Measurements from ENCODE around the gene TRIM52.

DNA sequence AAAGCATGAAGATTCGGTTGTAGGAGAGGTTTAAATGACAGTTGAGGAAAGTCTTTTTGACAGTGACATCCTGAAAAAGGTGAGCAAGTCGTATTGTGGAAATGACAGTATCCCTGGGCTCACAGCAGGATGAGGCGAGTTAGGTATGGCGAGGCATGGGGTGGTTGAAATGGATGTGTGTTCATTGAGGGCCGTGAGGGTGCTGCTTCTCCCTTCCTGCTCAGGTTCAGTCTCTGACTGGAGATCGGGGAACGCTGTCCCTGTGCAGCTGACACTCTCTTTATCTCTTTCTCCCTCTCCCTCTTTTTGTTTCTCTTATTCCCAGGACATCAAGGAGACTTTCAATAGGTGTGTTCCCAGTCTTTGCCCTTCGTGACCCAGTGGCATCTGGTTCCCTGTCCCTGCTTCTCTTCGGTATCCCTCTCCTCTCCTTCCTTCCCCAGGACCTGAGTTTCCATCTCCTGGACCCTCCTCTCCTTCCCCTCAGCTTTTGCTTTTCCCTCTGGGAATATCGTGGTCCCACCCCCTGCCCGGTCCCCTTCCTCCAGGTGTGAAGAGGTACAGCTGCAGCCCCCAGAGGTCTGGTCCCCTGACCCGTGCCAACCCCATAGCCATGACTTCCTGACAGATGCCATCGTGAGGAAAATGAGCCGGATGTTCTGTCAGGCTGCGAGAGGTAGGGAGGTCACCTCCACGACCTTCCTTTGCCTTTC, 27.7 kb downstream of the TRIM52 start:
- TF ChIP-seq, protein P1, sequence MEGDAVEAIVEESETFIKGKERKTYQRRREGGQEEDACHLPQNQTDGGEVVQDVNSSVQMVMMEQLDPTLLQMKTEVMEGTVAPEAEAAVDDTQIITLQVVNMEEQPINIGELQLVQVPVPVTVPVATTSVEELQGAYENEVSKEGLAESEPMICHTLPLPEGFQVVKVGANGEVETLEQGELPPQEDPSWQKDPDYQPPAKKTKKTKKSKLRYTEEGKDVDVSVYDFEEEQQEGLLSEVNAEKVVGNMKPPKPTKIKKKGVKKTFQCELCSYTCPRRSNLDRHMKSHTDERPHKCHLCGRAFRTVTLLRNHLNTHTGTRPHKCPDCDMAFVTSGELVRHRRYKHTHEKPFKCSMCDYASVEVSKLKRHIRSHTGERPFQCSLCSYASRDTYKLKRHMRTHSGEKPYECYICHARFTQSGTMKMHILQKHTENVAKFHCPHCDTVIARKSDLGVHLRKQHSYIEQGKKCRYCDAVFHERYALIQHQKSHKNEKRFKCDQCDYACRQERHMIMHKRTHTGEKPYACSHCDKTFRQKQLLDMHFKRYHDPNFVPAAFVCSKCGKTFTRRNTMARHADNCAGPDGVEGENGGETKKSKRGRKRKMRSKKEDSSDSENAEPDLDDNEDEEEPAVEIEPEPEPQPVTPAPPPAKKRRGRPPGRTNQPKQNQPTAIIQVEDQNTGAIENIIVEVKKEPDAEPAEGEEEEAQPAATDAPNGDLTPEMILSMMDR (IDR thresholded peaks at IDR 0.05) = no peak
- TF ChIP-seq SIN3A (IDR thresholded peaks at IDR 0.05; ENCODE audit: borderline replicate concordance, insufficient read depth, low read depth, low read length) (no peak), POLR2AphosphoS5 (IDR thresholded peaks at IDR 0.05; ENCODE audit: low read depth, low read length) (no peak), TCF7L2 (IDR thresholded peaks at IDR 0.05; ENCODE audit: low read depth, low read length) (no peak)
